ENCODE results near the gene TFDP2. TPM values are rescaled to one million over a fixed set of nuclear protein-coding genes. Genes with fewer than 3 reads are reported as not detected.

TFDP2 gene
- total and polyA plus RNA-seq, 10 of the 15 experiments (the other 5 are each of a cell fraction or from before 2014, with no cell fraction given): 28.3 to 100 (median 49.7) TPM

- Histone ChIP-seq H3K36me3 (ENCODE audit: control insufficient read depth in 2 of 2, insufficient read depth in 2 of 2, low read length in 1 of 2) (no peaks in the 10 kb centered on the region), H3K9me3 (replicated peaks; ENCODE audit: control insufficient read depth, insufficient read depth, low read length) (no peaks in the 10 kb centered on the region), H4K20me1 (ENCODE audit: control insufficient read depth, insufficient read depth) (no peaks in the 10 kb centered on the region), H3K27ac (ENCODE audit: control insufficient read depth, insufficient read depth) (no peak overlapping the region), H3K4me2 (ENCODE audit: control insufficient read depth, insufficient read depth) (no peak overlapping the region), H2AFZ (ENCODE audit: control insufficient read depth, low read depth, low read length) (peak overlapping the region; percentile 91; the same call in 1 of the 2 replicates), H3K4me1 (ENCODE audit: control insufficient read depth, insufficient read depth, low read length) (peaks cover 3% of the 10 kb centered on the region; the same call in 1 of the 2 replicates), H3K79me2 (ENCODE audit: control insufficient read depth, insufficient read depth, low read length) (no peaks in the 10 kb centered on the region), H3K27me3 (replicated peaks in 1 of 2; ENCODE audit: control insufficient read depth in 2 of 2, insufficient read depth in 2 of 2, low read length in 1 of 2) (no peaks in the 10 kb centered on the region), H3K9ac (ENCODE audit: control insufficient read depth, insufficient read depth, low read length) (no peak overlapping the region), H3K4me3 (no peak overlapping the region)
- intact Hi-C loops (cut with micrococcal nuclease; ENCODE audit: unreplicated experiment): no loop called here
- FAIRE-seq (no peak), DNase-seq (ENCODE audit: low read depth, low spot score) (no peak), ATAC-seq (no peak)
- POLR2A ChIA-PET: no interaction called here
- CTCF ChIA-PET: no interaction called here
- no TSS peak for BruUV-seq (replicated peaks)
- SMC1A ChIA-PET (ENCODE audit: uncharacterized antibody, unreplicated experiment): no interaction called here
- RAD21 ChIA-PET (ENCODE audit: unreplicated experiment): no interaction called here
- 86% methylated on average over 13 of the region's 13 CpGs for WGBS (ENCODE audit: insufficient coverage, insufficient replicate concordance, low lambda C conversion rate, missing lambda C conversion rate)
- in situ Hi-C loops (cut with MboI): no loop called here
- TF ChIP-seq CHD2 (IDR thresholded peaks at IDR 0.05; ENCODE audit: borderline replicate concordance, low read depth, low read length) (no peak), ASH2L (IDR thresholded peaks at IDR 0.05; ENCODE audit: borderline replicate concordance, low read depth) (no peak), BMI1 (IDR thresholded peaks at IDR 0.05; ENCODE audit: borderline replicate concordance) (no peak), ZNF207 (IDR thresholded peaks at IDR 0.05; ENCODE audit: borderline replicate concordance) (no peak), SIN3A (IDR thresholded peaks at IDR 0.05; ENCODE audit: low read depth, low read length) (no peak), SREBF1 (IDR thresholded peaks at IDR 0.05; ENCODE audit: low read length) (no peak), POLR2AphosphoS5 (IDR thresholded peaks at IDR 0.05; ENCODE audit: low read length) (no peak), JUND (IDR thresholded peaks at IDR 0.05; ENCODE audit: low read depth, low read length) (no peak), CUX1 (IDR thresholded peaks at IDR 0.05; ENCODE audit: insufficient replicate concordance, low read depth, low read length) (no peak), ETV6 (conservative IDR thresholded peaks at IDR 0.05 in 1 of 2, IDR thresholded peaks at IDR 0.05 in 1 of 2; ENCODE audit: borderline replicate concordance in 1 of 2, low read depth in 1 of 2) (no peak), RAD21 (IDR thresholded peaks at IDR 0.05; ENCODE audit: insufficient read depth, low read depth, low read length) (no peak), NR2F1 (conservative IDR thresholded peaks at IDR 0.05) (no peak), NFYA (IDR thresholded peaks at IDR 0.05; ENCODE audit: borderline replicate concordance, low read depth, low read length) (no peak), ZNF592 (IDR thresholded peaks at IDR 0.05) (no peak), SREBF2 (IDR thresholded peaks at IDR 0.05; ENCODE audit: low read length) (no peak)
- TF ChIP-seq, protein P1, sequence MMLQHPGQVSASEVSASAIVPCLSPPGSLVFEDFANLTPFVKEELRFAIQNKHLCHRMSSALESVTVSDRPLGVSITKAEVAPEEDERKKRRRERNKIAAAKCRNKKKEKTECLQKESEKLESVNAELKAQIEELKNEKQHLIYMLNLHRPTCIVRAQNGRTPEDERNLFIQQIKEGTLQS (IDR thresholded peaks at IDR 0.05; ENCODE audit: borderline replicate concordance, extremely low read depth, low read depth, low read length): no peak
These were observed 927 bp upstream of the TFDP2 start for GRCh38 chr3:142150271-142150670.
